Measurements from ENCODE around the gene PTDSS2. TPM values are rescaled to one million over a fixed set of nuclear protein-coding genes. Genes with fewer than 3 reads are reported as not detected.

The PTDSS2 gene
- total and polyA plus RNA-seq, 10 donors, result 11.0 to 40.7 (median 25.7) TPM

DNA sequence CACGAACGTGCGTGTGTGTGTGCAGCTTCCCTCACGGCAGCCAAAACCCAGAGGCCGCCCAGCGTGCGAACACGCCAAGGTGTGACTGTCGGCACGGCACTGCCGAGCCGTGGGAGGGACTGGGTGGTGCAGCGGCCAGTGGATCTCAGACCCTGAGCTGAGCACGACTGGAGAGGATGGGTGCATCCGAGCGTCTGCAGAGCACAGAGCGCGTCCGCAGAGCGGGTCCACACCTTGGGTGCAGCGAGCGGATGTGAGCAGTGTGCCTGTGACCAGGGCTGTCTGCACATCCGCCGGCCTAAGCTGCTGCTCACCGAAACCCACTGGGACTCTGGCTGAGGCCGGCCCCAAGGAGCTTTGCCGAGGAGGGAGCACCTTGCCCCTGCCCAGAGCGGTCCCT lies 22.7 kb downstream of the PTDSS2 start:
- peak; percentile 73 for DNase-seq
- WGBS, 5 donors, result 93 to 97% (median 94%) methylated on average over 27 to 28 of the region's 28 CpGs
- TF ChIP-seq, protein P1, sequence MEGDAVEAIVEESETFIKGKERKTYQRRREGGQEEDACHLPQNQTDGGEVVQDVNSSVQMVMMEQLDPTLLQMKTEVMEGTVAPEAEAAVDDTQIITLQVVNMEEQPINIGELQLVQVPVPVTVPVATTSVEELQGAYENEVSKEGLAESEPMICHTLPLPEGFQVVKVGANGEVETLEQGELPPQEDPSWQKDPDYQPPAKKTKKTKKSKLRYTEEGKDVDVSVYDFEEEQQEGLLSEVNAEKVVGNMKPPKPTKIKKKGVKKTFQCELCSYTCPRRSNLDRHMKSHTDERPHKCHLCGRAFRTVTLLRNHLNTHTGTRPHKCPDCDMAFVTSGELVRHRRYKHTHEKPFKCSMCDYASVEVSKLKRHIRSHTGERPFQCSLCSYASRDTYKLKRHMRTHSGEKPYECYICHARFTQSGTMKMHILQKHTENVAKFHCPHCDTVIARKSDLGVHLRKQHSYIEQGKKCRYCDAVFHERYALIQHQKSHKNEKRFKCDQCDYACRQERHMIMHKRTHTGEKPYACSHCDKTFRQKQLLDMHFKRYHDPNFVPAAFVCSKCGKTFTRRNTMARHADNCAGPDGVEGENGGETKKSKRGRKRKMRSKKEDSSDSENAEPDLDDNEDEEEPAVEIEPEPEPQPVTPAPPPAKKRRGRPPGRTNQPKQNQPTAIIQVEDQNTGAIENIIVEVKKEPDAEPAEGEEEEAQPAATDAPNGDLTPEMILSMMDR (IDR thresholded peaks at IDR 0.05 in 8 of 11, conservative IDR thresholded peaks at IDR 0.05 in 3 of 11), result no peak
- TF ChIP-seq POLR2A (IDR thresholded peaks at IDR 0.05), result no peak
- TF ChIP-seq POLR2AphosphoS5 (IDR thresholded peaks at IDR 0.05), result no peak
- no peaks in the 10 kb centered on the region for H3K36me3 ChIP-seq
- H3K4me3 ChIP-seq, result no peak overlapping the region
- no peaks in the 10 kb centered on the region for H3K9me3 ChIP-seq
- H3K4me1 ChIP-seq, result peaks cover 0 to 18% (median 11%) of the 10 kb centered on the region in 6 donors
- intact Hi-C loops (cut with DNase I; ENCODE audit: low total_unique reads), result no loop called here
- H3K27me3 ChIP-seq (replicated peaks in 1 of 7), result no peaks in the 10 kb centered on the region
- no peak overlapping the region for H3K27ac ChIP-seq

DNA sequence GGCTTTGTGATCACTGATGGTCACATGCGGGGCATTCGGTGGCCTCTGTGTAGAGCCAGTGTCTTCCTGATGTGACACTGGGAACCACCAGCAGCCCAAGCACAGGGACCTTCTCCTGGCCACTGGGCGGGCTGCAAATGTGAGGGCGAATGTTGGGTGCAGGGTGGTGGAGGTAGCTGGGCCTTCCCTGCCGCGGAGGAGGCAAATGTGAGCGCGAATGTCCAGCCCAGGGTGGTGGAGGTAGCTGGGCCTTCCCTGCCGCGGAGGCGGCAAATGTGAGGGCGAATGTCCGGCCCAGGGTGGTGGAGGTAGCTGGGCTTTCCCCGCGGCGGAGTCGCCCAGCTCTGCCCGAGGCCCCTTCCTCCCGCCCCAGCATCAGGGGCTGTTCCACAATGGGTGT lies 23.3 kb downstream of the PTDSS2 start:
- H3K9me3 ChIP-seq, result no peaks in the 10 kb centered on the region
- no peak for DNase-seq
- intact Hi-C loops (cut with DNase I; ENCODE audit: low total_unique reads), result no loop called here
- no peaks in the 10 kb centered on the region for H3K36me3 ChIP-seq
- no peak overlapping the region for H3K27ac ChIP-seq
- H3K27me3 ChIP-seq (replicated peaks in 1 of 7), result no peaks in the 10 kb centered on the region
- peaks cover 0 to 18% (median 11%) of the 10 kb centered on the region in 6 donors for H3K4me1 ChIP-seq
- WGBS, 5 donors, result 93 to 97% (median 94%) methylated on average over 17 to 19 of the region's 19 CpGs
- no peak overlapping the region for H3K4me3 ChIP-seq
- no peak for TF ChIP-seq POLR2A (IDR thresholded peaks at IDR 0.05)
- TF ChIP-seq, protein P1 (IDR thresholded peaks at IDR 0.05 in 8 of 11, conservative IDR thresholded peaks at IDR 0.05 in 3 of 11), result no peak
- TF ChIP-seq POLR2AphosphoS5 (IDR thresholded peaks at IDR 0.05), result no peak

- intact Hi-C loops (cut with DNase I; ENCODE audit: low total_unique reads), result no loop called here
- Histone ChIP-seq H3K4me1 (peaks cover 0 to 18% (median 11%) of the 10 kb centered on the region in 6 donors), H3K27me3 (replicated peaks in 1 of 7) (no peaks in the 10 kb centered on the region), H3K36me3 (peaks cover 0 to 5% (median 0%) of the 10 kb centered on the region in 6 donors), H3K9me3 (no peaks in the 10 kb centered on the region), H3K27ac (no peak overlapping the region), H3K4me3 (no peak overlapping the region)
- TF ChIP-seq POLR2A (IDR thresholded peaks at IDR 0.05) (no peak), POLR2AphosphoS5 (IDR thresholded peaks at IDR 0.05) (no peak)
- TF ChIP-seq, protein P1 (IDR thresholded peaks at IDR 0.05 in 8 of 11, conservative IDR thresholded peaks at IDR 0.05 in 3 of 11), result no peak
- WGBS, 5 donors, result 80 to 86% (median 86%) methylated on average over 19 to 22 of the region's 22 CpGs
- no peak for DNase-seq
These were observed 24.1 kb downstream of the PTDSS2 start for GRCh38 chr11:473962-474785.

GRCh38 chr11:474914-475506 lies 24.9 kb downstream of the PTDSS2 start:
- peaks cover 0 to 12% (median 7%) of the 10 kb centered on the region in 6 donors for H3K4me1 ChIP-seq
- intact Hi-C loops (cut with DNase I; ENCODE audit: low total_unique reads), result no loop called here
- no peak for TF ChIP-seq POLR2A (IDR thresholded peaks at IDR 0.05)
- no peak for TF ChIP-seq POLR2AphosphoS5 (IDR thresholded peaks at IDR 0.05)
- TF ChIP-seq, protein P1 (IDR thresholded peaks at IDR 0.05 in 8 of 11, conservative IDR thresholded peaks at IDR 0.05 in 3 of 11), result no peak
- H3K27me3 ChIP-seq (replicated peaks in 1 of 7), result no peaks in the 10 kb centered on the region
- no peak overlapping the region for H3K27ac ChIP-seq
- no peak for DNase-seq
- H3K4me3 ChIP-seq, result no peak overlapping the region
- peaks cover 0 to 13% (median 0%) of the 10 kb centered on the region in 6 donors for H3K36me3 ChIP-seq
- WGBS, 5 donors, result 92 to 98% (median 95%) methylated on average over 48 of the region's 48 CpGs
- H3K9me3 ChIP-seq, result no peaks in the 10 kb centered on the region
